HepG2 (cell line): ENCODE data around the gene BIK. TPM values are rescaled to one million over a fixed set of nuclear protein-coding genes. Genes with fewer than 3 reads are reported as not detected.

Experiments used
- BATF2 ChIP-seq: sonication (generic); formaldehyde crosslinking; IDR thresholded peaks from 2 replicates; pipeline ENCODE4 v1.8.0; 2022; ENCODE audit warnings: mild to moderate bottlenecking, missing genetic modification reagents, moderate library complexity
- ELF1 ChIP-seq: sonication (generic); formaldehyde crosslinking; IDR thresholded peaks from 2 replicates; pipeline ENCODE4 v1.4.0; 2020; ENCODE audit warnings: missing genetic modification reagents
- KDM1A ChIP-seq: IDR thresholded peaks from 2 replicates; pipeline ENCODE4 v1.6.1; 2016; ENCODE audit warnings: missing compliant biosample characterization
- NFAT5 ChIP-seq: sonication (generic); formaldehyde crosslinking; IDR thresholded peaks from 2 replicates; pipeline ENCODE4 v1.4.0; 2020; ENCODE audit warnings: missing genetic modification reagents
- STAT6 ChIP-seq: sonication (generic); formaldehyde crosslinking; IDR thresholded peaks from 2 replicates; pipeline ENCODE4 v1.4.0; 2020; ENCODE audit warnings: missing genetic modification reagents, mild to moderate bottlenecking, borderline replicate concordance
- TP53 ChIP-seq: sonication (generic); formaldehyde crosslinking; conservative IDR thresholded peaks from 2 replicates; pipeline ENCODE4 v1.4.0; 2020; ENCODE audit warnings: missing genetic modification reagents
- ZFP90 ChIP-seq: sonication (generic); formaldehyde crosslinking; IDR thresholded peaks from 2 replicates; pipeline ENCODE4 v1.8.0; 2022; ENCODE audit warnings: missing genetic modification reagents, mild to moderate bottlenecking, inconsistent platforms, borderline replicate concordance
- ZNF318 ChIP-seq: sonication (generic); formaldehyde crosslinking; IDR thresholded peaks from 2 replicates; pipeline ENCODE4 v1.4.0; 2020; ENCODE audit warnings: mild to moderate bottlenecking, missing genetic modification reagents
- ZNF639 ChIP-seq: conservative IDR thresholded peaks from 2 replicates; pipeline ENCODE4 v1.6.1; 2018; ENCODE audit warnings: missing genetic modification reagents
- polyA plus RNA-seq, 8 experiments: library from polyadenylated mRNA; depleted of rRNA in 3 of 8; stranded (reverse) in 7 of 8; unstranded in 1 of 8; fragments of >200 nt; fragmentation: Illumina TruSeq in 4 of 8; extraction: Trizol in 4 of 8; gene quantifications; 2 replicates each; pipeline versions ENCODE4 v1.2.1 to v1.2.3, GENCODE V29; 2011 to 2016; ENCODE audit warnings: low read depth in 4 of 8, missing spikeins in 1 of 8, mixed read lengths in 1 of 8; ENCODE audit not compliant: insufficient read depth in 1 of 8
- total RNA-seq, 5 experiments: library from RNA; depleted of rRNA; stranded (reverse); fragments of >200 nt; fragmentation: Illumina TruSeq; extraction: Trizol; gene quantifications; 2 replicates each; pipeline ENCODE4 v1.2.3, GENCODE V29; 2016; ENCODE audit warnings: low read depth in 1 of 5

BIK gene
- total and polyA plus RNA-seq, 2 of the 13 experiments (the other 11 are each of a cell fraction or from before 2014, with no cell fraction given): 0.54 to 0.80 TPM

GRCh38 chr22:43142880-43143562 lies 32.5 kb downstream of the BIK start, which contains the start of gene MCAT (continued):
- TF ChIP-seq NFAT5 (CRISPR knock-in tag) (0 out of 2 replicates have a peak, but pooled peaks have one; percentile 30), STAT6 (CRISPR knock-in tag) (no peak; the same call in 1 of the 2 replicates), TP53 (CRISPR knock-in tag) (0 out of 2 replicates have a peak, but pooled peaks have one; percentile 53), KDM1A (CRISPR knock-in tag) (no peak), ZNF318 (CRISPR knock-in tag) (no peak), ZFP90 (CRISPR knock-in tag) (no peak; the same call in 1 of the 2 replicates), ZNF639 (peak; percentile 82; the same call in 1 of the 2 replicates), ELF1 (CRISPR knock-in tag) (peak; percentile 91), BATF2 (CRISPR knock-in tag) (0 out of 2 replicates have a peak, but pooled peaks have one; percentile 64)
